ENCODE results near the gene KIAA2012. TPM values are rescaled to one million over a fixed set of nuclear protein-coding genes. Genes with fewer than 3 reads are reported as not detected.

The KIAA2012 gene
- total and polyA plus RNA-seq, 2 of the 4 experiments (the other 2 are of a cell fraction), result under 0.01 to 0.09 TPM

GRCh38 chr2:202149936-202150335, 76.9 kb downstream of the KIAA2012 start:
- Histone ChIP-seq H3K4ac (ENCODE audit: low read depth, low read length) (no peak overlapping the region), H2AK5ac (ENCODE audit: low read depth, low read length) (no peak overlapping the region), H2AFZ (replicated peaks; ENCODE audit: low read length, poor library complexity) (no peak overlapping the region), H4K8ac (ENCODE audit: low read depth in 2 of 2, low read length in 2 of 2) (peak overlapping the region in 1 of 2 experiments; percentile 90; a peak in 1 of 4 replicates), H3K14ac (replicated peaks; ENCODE audit: low read depth, low read length) (no peak overlapping the region), H3K79me1 (ENCODE audit: low read depth in 1 of 2, low read length in 2 of 2) (no peaks in the 10 kb centered on the region), H3K18ac (ENCODE audit: low read depth, low read length) (no peak overlapping the region; the same call in 1 of the 2 replicates), H3K9ac (ENCODE audit: low read depth, low read length) (no peak overlapping the region), H4K5ac (ENCODE audit: low read depth, low read length) (no peak overlapping the region), H2BK120ac (ENCODE audit: low read depth, low read length) (no peak overlapping the region), H3K4me3 (ENCODE audit: insufficient read depth, low read depth, low read length) (no peak overlapping the region), H3K23ac (ENCODE audit: low read depth, low read length) (no peak overlapping the region), H3K4me1 (ENCODE audit: control insufficient read depth, insufficient read depth, low read length) (peaks cover 29% of the 10 kb centered on the region), H3K9me1 (ENCODE audit: insufficient read depth, low read length) (peaks cover 10% of the 10 kb centered on the region; the same call in 1 of the 2 replicates), H3K56ac (ENCODE audit: extremely low read depth, insufficient read depth, low read length) (no peak overlapping the region), H3K27ac (ENCODE audit: insufficient read depth, low read length) (no peak overlapping the region), H3K4me2 (ENCODE audit: low read depth, low read length) (no peak overlapping the region), H3K9me3 (ENCODE audit: control insufficient read depth, insufficient read depth, low read length) (no peaks in the 10 kb centered on the region), H4K20me1 (ENCODE audit: insufficient read depth, low read length) (no peaks in the 10 kb centered on the region), H2AK9ac (replicated peaks; ENCODE audit: low read depth, low read length, poor library complexity) (no peak overlapping the region), H2BK5ac (ENCODE audit: low read depth, low read length, poor library complexity, severe bottlenecking) (peak overlapping the region; percentile 64), H2BK15ac (ENCODE audit: low read depth, low read length) (no peak overlapping the region), H3K27me3 (ENCODE audit: control insufficient read depth, insufficient read depth, low read length) (no peaks in the 10 kb centered on the region), H2BK20ac (ENCODE audit: low read depth, low read length) (peak overlapping the region; percentile 76; the same call in 1 of the 2 replicates), H4K91ac (ENCODE audit: insufficient read depth, low read depth, low read length) (no peak overlapping the region), H3K36me3 (ENCODE audit: control insufficient read depth, insufficient read depth, low read length) (no peaks in the 10 kb centered on the region)
- intact Hi-C loops (cut with micrococcal nuclease) (loop anchor here (5.0 kb wide), 1 partner anchor 48 kb away; no protein-coding TSS in a partner anchor), dilution Hi-C loops (cut with HindIII; ENCODE audit: low sequenced_read_pairs, unreplicated experiment) (no loop called here), in situ Hi-C loops (cut with MboI; ENCODE audit: low sequenced_read_pairs) (no loop called here)
- ATAC-seq (ENCODE audit: low read depth) (no peak; the same call in 1 of the 2 replicates), DNase-seq (no peak)
- ChIA-PET CTCF (interaction anchor here (0.6 kb wide), 1 partner anchor 48 kb away, joined by 5 read pairs; no protein-coding TSS in a partner anchor), POLR2A (ENCODE audit: unreplicated experiment) (no interaction called here)
- no CpG with 5 or more reads among the region's 4 CpGs for WGBS, 2 experiments (ENCODE audit: extremely low coverage in 2 of 2, insufficient read length in 1 of 2)
- BruUV-seq (replicated peaks), result no TSS peak
- TF ChIP-seq CHD1 (IDR thresholded peaks at IDR 0.05; ENCODE audit: low read depth, low read length) (no peak), CEBPB (IDR thresholded peaks at IDR 0.05; ENCODE audit: low read depth, low read length) (peak; percentile 54), CTCF (conservative IDR thresholded peaks at IDR 0.05; ENCODE audit: low read depth, low read length) (no peak)

All from IMR-90 (cell line).